ENCODE results near the gene MTRFR. TPM values are rescaled to one million over a fixed set of nuclear protein-coding genes. Genes with fewer than 3 reads are reported as not detected.

Gene MTRFR
- polyA plus RNA-seq, 1 of the 3 experiments (the other 2 are of a cell fraction), result 6.6 TPM

DNA sequence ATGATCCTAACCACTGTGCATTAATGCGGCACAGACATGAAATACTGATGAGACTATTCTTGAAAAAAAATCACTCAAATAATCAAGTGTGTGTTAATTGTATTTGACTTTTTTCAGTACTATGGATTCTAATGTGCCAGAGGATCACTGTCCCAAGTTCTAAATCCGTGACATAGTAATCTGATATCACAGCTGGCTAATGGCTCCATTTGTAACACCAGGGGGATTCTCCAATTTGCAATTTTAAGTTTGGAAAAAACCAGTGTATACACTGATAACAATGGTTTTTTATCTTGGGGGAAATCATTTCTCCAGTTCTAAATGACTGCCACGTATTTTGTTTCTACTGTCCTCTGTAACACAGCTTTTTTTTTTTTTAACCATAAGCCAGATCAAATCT, 33.3 kb upstream of the MTRFR start:
- H3K79me2 ChIP-seq (ENCODE audit: insufficient read depth), result no peaks in the 10 kb centered on the region
- no peaks in the 10 kb centered on the region for H3K9me3 ChIP-seq
- H3K9ac ChIP-seq, result no peak overlapping the region
- 87% methylated on average over 3 of the region's 3 CpGs for WGBS (ENCODE audit: low lambda C conversion rate)
- ChIA-PET POLR2A (no interaction called here), CTCF (no interaction called here)
- no peaks in the 10 kb centered on the region for H3K27me3 ChIP-seq (ENCODE audit: insufficient read depth)
- no peak overlapping the region for H3K4me2 ChIP-seq
- DNase-seq, result no peak
- TF ChIP-seq FOSL2 (IDR thresholded peaks at IDR 0.05; ENCODE audit: borderline replicate concordance, low read depth) (no peak), FOXM1 (IDR thresholded peaks at IDR 0.05; ENCODE audit: low read depth) (no peak), EP300 (IDR thresholded peaks at IDR 0.05; ENCODE audit: borderline replicate concordance in 1 of 2, low read depth in 1 of 2, low read length in 1 of 2) (no peak), RAD21 (IDR thresholded peaks at IDR 0.05; ENCODE audit: low read length) (no peak), NRF1 (IDR thresholded peaks at IDR 0.05; ENCODE audit: low read depth, low read length) (no peak), YY1 (IDR thresholded peaks at IDR 0.05; ENCODE audit: low read depth) (no peak), FOXJ3 (CRISPR knock-in tag; IDR thresholded peaks at IDR 0.05) (no peak), MXI1 (IDR thresholded peaks at IDR 0.05; ENCODE audit: low read depth, low read length) (no peak), ELF1 (IDR thresholded peaks at IDR 0.05) (no peak), MEF2A (IDR thresholded peaks at IDR 0.05; ENCODE audit: borderline replicate concordance, low read depth) (no peak), EZH2phosphoT487 (IDR thresholded peaks at IDR 0.05; ENCODE audit: borderline replicate concordance, low read depth) (no peak), POLR2AphosphoS5 (IDR thresholded peaks at IDR 0.05; ENCODE audit: low read depth, low read length) (no peak), JUND (IDR thresholded peaks at IDR 0.05) (no peak), GATA2 (CRISPR knock-in tag; IDR thresholded peaks at IDR 0.05) (no peak)
- TF ChIP-seq, protein P1, sequence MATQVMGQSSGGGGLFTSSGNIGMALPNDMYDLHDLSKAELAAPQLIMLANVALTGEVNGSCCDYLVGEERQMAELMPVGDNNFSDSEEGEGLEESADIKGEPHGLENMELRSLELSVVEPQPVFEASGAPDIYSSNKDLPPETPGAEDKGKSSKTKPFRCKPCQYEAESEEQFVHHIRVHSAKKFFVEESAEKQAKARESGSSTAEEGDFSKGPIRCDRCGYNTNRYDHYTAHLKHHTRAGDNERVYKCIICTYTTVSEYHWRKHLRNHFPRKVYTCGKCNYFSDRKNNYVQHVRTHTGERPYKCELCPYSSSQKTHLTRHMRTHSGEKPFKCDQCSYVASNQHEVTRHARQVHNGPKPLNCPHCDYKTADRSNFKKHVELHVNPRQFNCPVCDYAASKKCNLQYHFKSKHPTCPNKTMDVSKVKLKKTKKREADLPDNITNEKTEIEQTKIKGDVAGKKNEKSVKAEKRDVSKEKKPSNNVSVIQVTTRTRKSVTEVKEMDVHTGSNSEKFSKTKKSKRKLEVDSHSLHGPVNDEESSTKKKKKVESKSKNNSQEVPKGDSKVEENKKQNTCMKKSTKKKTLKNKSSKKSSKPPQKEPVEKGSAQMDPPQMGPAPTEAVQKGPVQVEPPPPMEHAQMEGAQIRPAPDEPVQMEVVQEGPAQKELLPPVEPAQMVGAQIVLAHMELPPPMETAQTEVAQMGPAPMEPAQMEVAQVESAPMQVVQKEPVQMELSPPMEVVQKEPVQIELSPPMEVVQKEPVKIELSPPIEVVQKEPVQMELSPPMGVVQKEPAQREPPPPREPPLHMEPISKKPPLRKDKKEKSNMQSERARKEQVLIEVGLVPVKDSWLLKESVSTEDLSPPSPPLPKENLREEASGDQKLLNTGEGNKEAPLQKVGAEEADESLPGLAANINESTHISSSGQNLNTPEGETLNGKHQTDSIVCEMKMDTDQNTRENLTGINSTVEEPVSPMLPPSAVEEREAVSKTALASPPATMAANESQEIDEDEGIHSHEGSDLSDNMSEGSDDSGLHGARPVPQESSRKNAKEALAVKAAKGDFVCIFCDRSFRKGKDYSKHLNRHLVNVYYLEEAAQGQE (IDR thresholded peaks at IDR 0.05; ENCODE audit: low read depth, low read length), result no peak
- TF ChIP-seq, protein P2, sequence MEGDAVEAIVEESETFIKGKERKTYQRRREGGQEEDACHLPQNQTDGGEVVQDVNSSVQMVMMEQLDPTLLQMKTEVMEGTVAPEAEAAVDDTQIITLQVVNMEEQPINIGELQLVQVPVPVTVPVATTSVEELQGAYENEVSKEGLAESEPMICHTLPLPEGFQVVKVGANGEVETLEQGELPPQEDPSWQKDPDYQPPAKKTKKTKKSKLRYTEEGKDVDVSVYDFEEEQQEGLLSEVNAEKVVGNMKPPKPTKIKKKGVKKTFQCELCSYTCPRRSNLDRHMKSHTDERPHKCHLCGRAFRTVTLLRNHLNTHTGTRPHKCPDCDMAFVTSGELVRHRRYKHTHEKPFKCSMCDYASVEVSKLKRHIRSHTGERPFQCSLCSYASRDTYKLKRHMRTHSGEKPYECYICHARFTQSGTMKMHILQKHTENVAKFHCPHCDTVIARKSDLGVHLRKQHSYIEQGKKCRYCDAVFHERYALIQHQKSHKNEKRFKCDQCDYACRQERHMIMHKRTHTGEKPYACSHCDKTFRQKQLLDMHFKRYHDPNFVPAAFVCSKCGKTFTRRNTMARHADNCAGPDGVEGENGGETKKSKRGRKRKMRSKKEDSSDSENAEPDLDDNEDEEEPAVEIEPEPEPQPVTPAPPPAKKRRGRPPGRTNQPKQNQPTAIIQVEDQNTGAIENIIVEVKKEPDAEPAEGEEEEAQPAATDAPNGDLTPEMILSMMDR (IDR thresholded peaks at IDR 0.05), result no peak
- TF ChIP-seq, protein P3, sequence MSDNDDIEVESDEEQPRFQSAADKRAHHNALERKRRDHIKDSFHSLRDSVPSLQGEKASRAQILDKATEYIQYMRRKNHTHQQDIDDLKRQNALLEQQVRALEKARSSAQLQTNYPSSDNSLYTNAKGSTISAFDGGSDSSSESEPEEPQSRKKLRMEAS (IDR thresholded peaks at IDR 0.05; ENCODE audit: low read depth), result no peak
- no peak overlapping the region for H3K4me3 ChIP-seq (ENCODE audit: low read depth in 2 of 2, low read length in 1 of 2)
- H3K36me3 ChIP-seq (replicated peaks in 1 of 2; ENCODE audit: control insufficient read depth in 1 of 2, insufficient read depth in 2 of 2, low read length in 1 of 2), result peaks cover 18 to 48% of the 10 kb centered on the region in 2 experiments
- no peaks in the 10 kb centered on the region for H3K4me1 ChIP-seq (ENCODE audit: control insufficient read depth in 1 of 2, insufficient read depth in 2 of 2, low read depth in 1 of 2, low read length in 1 of 2)
- H3K9me2 ChIP-seq, result no peaks in the 10 kb centered on the region
- H4K20me1 ChIP-seq (ENCODE audit: insufficient read depth), result no peaks in the 10 kb centered on the region
- H3F3A ChIP-seq (replicated peaks; ENCODE audit: insufficient read depth), result no peaks in the 10 kb centered on the region
- no peak overlapping the region for H2AFZ ChIP-seq (ENCODE audit: low read depth)
- H3K27ac ChIP-seq (ENCODE audit: low read depth in 2 of 2, low read length in 1 of 2), result no peak overlapping the region
